ENCODE data around the gene ABCB8. TPM values are rescaled to one million over a fixed set of nuclear protein-coding genes. Genes with fewer than 3 reads are reported as not detected.

Gene ABCB8
- total and polyA plus RNA-seq, 2 of the 8 experiments (the other 6 are each of a cell fraction or from before 2014, with no cell fraction given): 17.7 to 27.0 TPM

- TF ChIP-seq RFX5 (IDR thresholded peaks at IDR 0.05; ENCODE audit: borderline replicate concordance, low read depth, low read length) (no peak), POU5F1 (IDR thresholded peaks at IDR 0.05; ENCODE audit: low read depth, low read length) (no peak), POLR2AphosphoS5 (IDR thresholded peaks at IDR 0.05; ENCODE audit: low read depth, low read length) (peak; percentile 55; the same call in 1 of the 2 replicates), NANOG (IDR thresholded peaks at IDR 0.05; ENCODE audit: insufficient read depth, low read depth, low read length, poor library complexity, severe bottlenecking) (no peak), YY1 (IDR thresholded peaks at IDR 0.05; ENCODE audit: low read depth, low read length) (no peak), KDM5A (IDR thresholded peaks at IDR 0.05; ENCODE audit: low read length) (no peak), ZNF274 (IDR thresholded peaks at IDR 0.05; ENCODE audit: borderline replicate concordance, extremely low read depth, low read length) (no peak)
- TF ChIP-seq, protein P1, sequence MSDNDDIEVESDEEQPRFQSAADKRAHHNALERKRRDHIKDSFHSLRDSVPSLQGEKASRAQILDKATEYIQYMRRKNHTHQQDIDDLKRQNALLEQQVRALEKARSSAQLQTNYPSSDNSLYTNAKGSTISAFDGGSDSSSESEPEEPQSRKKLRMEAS (IDR thresholded peaks at IDR 0.05): 0 out of 2 replicates have a peak, but pooled peaks have one; percentile 27
Observed at GRCh38 chr7:151076863-151077704, 48.8 kb downstream of the ABCB8 start (continued).
